Neural crest cell (in vitro differentiated cells): ENCODE results near the gene SSTR5. TPM values are rescaled to one million over a fixed set of nuclear protein-coding genes. Genes with fewer than 3 reads are reported as not detected.
"Not testable (repeated sequence)": the region's sequence is repeated elsewhere in the genome, so short reads cannot be mapped to it uniquely, and the experiment has no call there.

Source experiments
- DNase-seq: peaks from one replicate; pipeline ENCODE4 v3.0.0; 2021; ENCODE audit warnings: low read depth, mixed read lengths, low spot score
- H3K27ac Mint-ChIP-seq: one replicate; pipeline ENCODE4 v1.8.0; 2021; ENCODE audit warnings: mild to moderate bottlenecking, mixed read lengths; ENCODE audit not compliant: unreplicated experiment
- H3K27me3 Mint-ChIP-seq: 2 replicates; pipeline ENCODE4 v1.8.0; 2021; ENCODE audit warnings: low read depth, mild to moderate bottlenecking, mixed read lengths
- H3K36me3 Mint-ChIP-seq: 2 replicates; pipeline ENCODE4 v1.8.0; 2021; ENCODE audit warnings: low read depth, mild to moderate bottlenecking, mixed read lengths
- H3K4me1 Mint-ChIP-seq: 2 replicates; pipeline ENCODE4 v1.8.0; 2021; ENCODE audit warnings: mixed read lengths
- H3K4me3 Mint-ChIP-seq: one replicate; pipeline ENCODE4 v1.8.0; 2021; ENCODE audit warnings: mild to moderate bottlenecking, mixed read lengths
- H3K9me3 Mint-ChIP-seq: 2 replicates; pipeline ENCODE4 v1.8.0; 2021; ENCODE audit warnings: mixed read lengths
- CTCF ChIP-seq: fragments of 200-600 bp; sonication (generic); conservative IDR thresholded peaks from 2 replicates; pipeline ENCODE4 v1.5.0; 2021; ENCODE audit warnings: antibody characterized with exemption, mild to moderate bottlenecking
- long read RNA-seq: library from polyadenylated mRNA; unstranded; transcript quantifications from one replicate; pipeline ENCODE4 v2.0.0, GENCODE V29; 2020
- total RNA-seq: library from RNA; stranded (reverse); gene quantifications from 2 replicates; pipeline ENCODE4 v1.2.1, GENCODE V29; 2021

Gene SSTR5
- not detected in 2 replicates for total RNA-seq
- long read RNA-seq: 0 reads

GRCh38 chr16:1072526-1073261 lies at the start of gene SSTR5:
TSS of gene SSTR5 (plus strand) at chr16:1072747. CDS start at chr16:1078869, 6,122 bp downstream.
- Mint-ChIP-seq H3K9me3 (no peaks in the 10 kb centered on the region), H3K27me3 (peaks cover 56% of the 10 kb centered on the region), H3K4me1 (peaks cover 14% of the 10 kb centered on the region), H3K27ac (no peak within 1 kb of the TSS), H3K4me3 (no peak within 1 kb of the TSS), H3K36me3 (no peaks in the 10 kb centered on the region)
- no peak for TF ChIP-seq CTCF
- no peak for DNase-seq

- Mint-ChIP-seq H3K9me3 (no peaks in the 10 kb centered on the region), H3K36me3 (no peaks in the 10 kb centered on the region), H3K4me1 (peaks cover 4% of the 10 kb centered on the region), H3K27me3 (no peaks in the 10 kb centered on the region), H3K27ac (no peak overlapping the region), H3K4me3 (no peak overlapping the region)
- no peak for TF ChIP-seq CTCF
- DNase-seq: no peak
Measured at GRCh38 chr16:1024138-1024537, 48.4 kb upstream of the SSTR5 start.

GRCh38 chr16:1025183-1025809 lies 47.3 kb upstream of the SSTR5 start:
- not testable (repeated sequence) for H3K27me3 Mint-ChIP-seq, H3K4me3 Mint-ChIP-seq, H3K36me3 Mint-ChIP-seq, H3K27ac Mint-ChIP-seq, H3K9me3 Mint-ChIP-seq, DNase-seq, H3K4me1 Mint-ChIP-seq

GRCh38 chr16:1026057-1026783 lies 46.3 kb upstream of the SSTR5 start:
- H3K4me1 Mint-ChIP-seq: peaks cover 4% of the 10 kb centered on the region
- H3K27me3 Mint-ChIP-seq: no peaks in the 10 kb centered on the region
- no peak for TF ChIP-seq CTCF
- no peak overlapping the region for H3K27ac Mint-ChIP-seq
- H3K36me3 Mint-ChIP-seq: no peaks in the 10 kb centered on the region
- H3K9me3 Mint-ChIP-seq: no peaks in the 10 kb centered on the region
- H3K4me3 Mint-ChIP-seq: no peak overlapping the region
- no peak for DNase-seq

- no peaks in the 10 kb centered on the region for H3K9me3 Mint-ChIP-seq
- TF ChIP-seq CTCF: no peak
Measured at GRCh38 chr16:1026784-1027500, 45.6 kb upstream of the SSTR5 start.

More at GRCh38 chr16:1026784-1027500, 45.6 kb upstream of the SSTR5 start:
- Mint-ChIP-seq H3K4me3 (no peak overlapping the region), H3K27me3 (no peaks in the 10 kb centered on the region), H3K36me3 (no peaks in the 10 kb centered on the region), H3K4me1 (peaks cover 4% of the 10 kb centered on the region), H3K27ac (peak overlapping the region; percentile 62)
- DNase-seq: no peak
